ENCODE measurements around the gene COX19. TPM values are rescaled to one million over a fixed set of nuclear protein-coding genes. Genes with fewer than 3 reads are reported as not detected.

The COX19 gene
- total and polyA plus RNA-seq, 2 of the 13 experiments (the other 11 are each of a cell fraction or from before 2014, with no cell fraction given), result 11.5 to 21.7 TPM

- TF ChIP-seq ZXDC (CRISPR knock-in tag; IDR thresholded peaks at IDR 0.05) (no peak), ZNF678 (CRISPR knock-in tag; IDR thresholded peaks at IDR 0.05) (no peak), TAF15 (IDR thresholded peaks at IDR 0.05; ENCODE audit: low read depth, low read length, poor library complexity, severe bottlenecking) (peak; percentile 36), ZFP91 (CRISPR knock-in tag; IDR thresholded peaks at IDR 0.05; ENCODE audit: borderline replicate concordance) (peak; percentile 80; the same call in 1 of the 2 replicates), HIC2 (CRISPR knock-in tag; IDR thresholded peaks at IDR 0.05; ENCODE audit: low read depth) (peak; percentile 58; the same call in 1 of the 2 replicates), AGO1 (IDR thresholded peaks at IDR 0.05; ENCODE audit: low read depth, low read length, poor library complexity, severe bottlenecking) (no peak), ZNF350 (CRISPR knock-in tag; IDR thresholded peaks at IDR 0.05; ENCODE audit: borderline replicate concordance, low read depth) (peak; percentile 70; the same call in 1 of the 2 replicates), MYNN (CRISPR knock-in tag; IDR thresholded peaks at IDR 0.05; ENCODE audit: low read depth) (no peak), ZNF772 (CRISPR knock-in tag; IDR thresholded peaks at IDR 0.05) (peak; percentile 53; the same call in 1 of the 2 replicates), FOXA3 (CRISPR knock-in tag; IDR thresholded peaks at IDR 0.05) (peak; percentile 65), KDM6A (CRISPR knock-in tag; IDR thresholded peaks at IDR 0.05; ENCODE audit: low read depth) (peak; percentile 80), ZNF556 (CRISPR knock-in tag; IDR thresholded peaks at IDR 0.05; ENCODE audit: borderline replicate concordance) (no peak), BCL3 (CRISPR knock-in tag; IDR thresholded peaks at IDR 0.05) (peak; percentile 63; the same call in 1 of the 2 replicates), ZNF644 (CRISPR knock-in tag; IDR thresholded peaks at IDR 0.05; ENCODE audit: low read depth) (peak; percentile 31; the same call in 1 of the 2 replicates), ZHX1 (CRISPR knock-in tag; IDR thresholded peaks at IDR 0.05; ENCODE audit: low read depth) (peak; percentile 39; the same call in 1 of the 2 replicates), HNRNPUL1 (IDR thresholded peaks at IDR 0.05; ENCODE audit: low read depth, low read length) (no peak), HDAC2 (CRISPR knock-in tag; IDR thresholded peaks at IDR 0.05) (peak; percentile 87)
These were observed 49.0 kb downstream of the COX19 start (continued) for GRCh38 chr7:926061-927030.
